GM21367 (cell line): Measurements from ENCODE around the gene OSBPL2.

Experiments used
- ATAC-seq: cut with Tn5 transposase; IDR thresholded peaks from one replicate; pipeline ENCODE4 v1.9.1; 2021; ENCODE audit not compliant: unreplicated experiment

The OSBPL2 gene

GRCh38 chr20:62219992-62220665 lies 18.2 kb upstream of the OSBPL2 start, which contains the start of gene HRH3:
HRH3 (minus strand) TSS chr20:62220278; CDS start chr20:62219970, 308 bp downstream.
- no peak for ATAC-seq

GRCh38 chr20:62220666-62221568 lies 17.4 kb upstream of the OSBPL2 start:
- ATAC-seq: no peak

- ATAC-seq: no peak
Observed at GRCh38 chr20:62222266-62222850, 16.0 kb upstream of the OSBPL2 start.

GRCh38 chr20:62222972-62223371 lies 15.3 kb upstream of the OSBPL2 start:
- no peak for ATAC-seq

- no peak for ATAC-seq
Observed at GRCh38 chr20:62223571-62223970, 14.8 kb upstream of the OSBPL2 start.

GRCh38 chr20:62224113-62224855 lies 14.0 kb upstream of the OSBPL2 start:
- ATAC-seq: no peak

GRCh38 chr20:62225026-62225425 lies 13.3 kb upstream of the OSBPL2 start:
- no peak for ATAC-seq

- no peak for ATAC-seq
Observed at GRCh38 chr20:62225820-62226635, 12.3 kb upstream of the OSBPL2 start.

- no peak for ATAC-seq
Observed at GRCh38 chr20:62226707-62227590, 11.4 kb upstream of the OSBPL2 start.

GRCh38 chr20:62227591-62227976 lies 10.7 kb upstream of the OSBPL2 start:
- no peak for ATAC-seq

- ATAC-seq: no peak
Observed at GRCh38 chr20:62227977-62228958, 10.1 kb upstream of the OSBPL2 start.

- ATAC-seq: no peak
Observed at GRCh38 chr20:62228982-62229545, 9.3 kb upstream of the OSBPL2 start.

GRCh38 chr20:62229667-62230066 lies 8.7 kb upstream of the OSBPL2 start:
- ATAC-seq: no peak

- no peak for ATAC-seq
Observed at GRCh38 chr20:62230276-62230675, 8.0 kb upstream of the OSBPL2 start.

- no peak for ATAC-seq
Observed at GRCh38 chr20:62230696-62231095, 7.6 kb upstream of the OSBPL2 start.

- no peak for ATAC-seq
Observed at GRCh38 chr20:62231292-62231691, 7.0 kb upstream of the OSBPL2 start.

GRCh38 chr20:62232194-62232593 lies 6.1 kb upstream of the OSBPL2 start:
- ATAC-seq: no peak
